AG09319 (cell line): Measurements from ENCODE around the gene TNFRSF18.

Experiments used
- DNase-seq: peaks from one replicate; pipeline ENCODE4 v3.0.0-alpha.2; 2010; ENCODE audit warnings: low read depth; ENCODE audit errors: extremely low read depth
- TF ChIP-seq, protein P1 (sequence below): IDR thresholded peaks from 2 replicates; pipeline ENCODE4 v1.5.1; 2011; ENCODE audit warnings: low read depth, mild to moderate bottlenecking, inconsistent platforms, low read length, moderate library complexity

TNFRSF18 gene

DNA sequence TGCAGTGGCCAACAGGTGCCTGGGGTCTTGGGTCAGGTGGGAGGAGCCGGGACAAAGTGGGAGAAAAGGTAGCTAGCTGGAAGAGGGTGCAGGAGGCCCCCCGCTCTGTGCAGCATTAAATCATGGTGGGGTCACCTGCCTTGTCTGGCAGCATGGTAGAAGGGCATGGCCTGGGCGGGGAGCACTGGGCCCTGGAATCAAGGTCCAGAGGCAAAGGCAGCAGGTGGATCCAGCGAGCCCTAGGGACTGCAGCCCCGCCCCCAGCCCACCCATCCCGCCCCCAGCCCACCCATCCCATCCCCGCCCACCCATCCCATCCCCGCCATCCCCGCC lies 49.4 kb downstream of the TNFRSF18 start:
- no peak for DNase-seq
- TF ChIP-seq, protein P1, sequence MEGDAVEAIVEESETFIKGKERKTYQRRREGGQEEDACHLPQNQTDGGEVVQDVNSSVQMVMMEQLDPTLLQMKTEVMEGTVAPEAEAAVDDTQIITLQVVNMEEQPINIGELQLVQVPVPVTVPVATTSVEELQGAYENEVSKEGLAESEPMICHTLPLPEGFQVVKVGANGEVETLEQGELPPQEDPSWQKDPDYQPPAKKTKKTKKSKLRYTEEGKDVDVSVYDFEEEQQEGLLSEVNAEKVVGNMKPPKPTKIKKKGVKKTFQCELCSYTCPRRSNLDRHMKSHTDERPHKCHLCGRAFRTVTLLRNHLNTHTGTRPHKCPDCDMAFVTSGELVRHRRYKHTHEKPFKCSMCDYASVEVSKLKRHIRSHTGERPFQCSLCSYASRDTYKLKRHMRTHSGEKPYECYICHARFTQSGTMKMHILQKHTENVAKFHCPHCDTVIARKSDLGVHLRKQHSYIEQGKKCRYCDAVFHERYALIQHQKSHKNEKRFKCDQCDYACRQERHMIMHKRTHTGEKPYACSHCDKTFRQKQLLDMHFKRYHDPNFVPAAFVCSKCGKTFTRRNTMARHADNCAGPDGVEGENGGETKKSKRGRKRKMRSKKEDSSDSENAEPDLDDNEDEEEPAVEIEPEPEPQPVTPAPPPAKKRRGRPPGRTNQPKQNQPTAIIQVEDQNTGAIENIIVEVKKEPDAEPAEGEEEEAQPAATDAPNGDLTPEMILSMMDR, result no peak

DNA sequence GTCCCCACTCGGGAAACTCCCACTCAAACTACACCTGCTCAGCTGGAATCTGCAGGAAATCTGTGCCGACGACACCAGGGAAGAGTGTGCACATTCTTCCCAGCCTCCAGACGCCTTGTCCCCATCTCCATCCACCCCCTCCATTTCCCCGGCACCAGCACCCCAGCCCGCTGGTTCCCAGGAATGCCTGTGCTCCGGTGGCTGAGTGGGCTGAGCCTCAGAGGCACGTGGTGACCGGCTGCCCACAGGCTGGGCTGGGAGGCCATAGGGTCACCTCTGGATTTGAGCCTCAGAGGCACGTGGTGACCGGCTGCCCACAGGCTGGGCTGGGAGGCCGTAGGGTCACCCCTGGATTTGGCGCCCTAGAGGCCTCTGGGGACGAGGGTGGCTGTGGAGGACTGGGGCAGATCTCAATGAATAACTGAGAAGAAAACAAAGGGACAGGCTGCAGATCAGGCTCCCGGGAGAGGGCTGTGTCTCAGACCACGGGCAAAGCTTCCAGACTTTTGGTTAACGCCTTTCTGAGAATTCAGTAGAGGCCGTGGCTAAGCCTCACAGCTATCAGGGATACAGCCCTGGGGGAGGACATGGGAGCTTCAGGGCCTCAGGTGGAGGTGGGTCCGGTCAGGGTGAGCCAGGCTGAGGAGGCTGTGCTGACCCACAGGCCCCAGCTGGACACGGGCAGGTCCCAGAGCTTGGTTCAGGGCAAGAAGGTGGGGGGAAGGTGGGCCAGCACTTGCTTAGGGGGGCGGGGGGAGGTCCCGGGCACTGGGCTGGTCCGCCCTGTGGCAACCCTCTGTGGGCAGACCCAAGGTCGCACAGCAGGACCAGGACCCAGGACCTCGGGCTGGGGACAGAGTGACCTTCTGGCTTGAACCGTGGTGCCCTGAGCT lies 50.0 kb downstream of the TNFRSF18 start:
- no peak for DNase-seq
- TF ChIP-seq, protein P1, result no peak

DNA sequence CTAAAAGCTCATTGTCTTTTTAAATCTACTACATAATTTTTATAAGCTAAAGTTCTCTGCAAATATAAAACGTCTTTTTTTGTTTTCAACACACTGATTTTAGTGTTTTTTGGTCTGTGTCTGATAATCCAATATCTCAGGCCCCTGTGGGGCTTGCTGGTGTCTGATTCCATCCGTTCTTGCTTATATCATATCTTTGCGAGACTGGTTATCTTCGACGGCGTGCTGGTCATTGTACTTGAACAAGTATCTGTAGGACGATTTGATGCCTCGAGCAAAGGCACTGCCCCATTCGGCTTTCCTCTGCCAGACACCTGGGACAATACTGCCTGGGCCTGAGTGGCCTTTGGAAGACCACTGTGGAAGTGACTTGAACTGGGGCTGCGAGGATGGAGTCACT lies 51.1 kb downstream of the TNFRSF18 start:
- TF ChIP-seq, protein P1, result no peak
- no peak for DNase-seq

DNA sequence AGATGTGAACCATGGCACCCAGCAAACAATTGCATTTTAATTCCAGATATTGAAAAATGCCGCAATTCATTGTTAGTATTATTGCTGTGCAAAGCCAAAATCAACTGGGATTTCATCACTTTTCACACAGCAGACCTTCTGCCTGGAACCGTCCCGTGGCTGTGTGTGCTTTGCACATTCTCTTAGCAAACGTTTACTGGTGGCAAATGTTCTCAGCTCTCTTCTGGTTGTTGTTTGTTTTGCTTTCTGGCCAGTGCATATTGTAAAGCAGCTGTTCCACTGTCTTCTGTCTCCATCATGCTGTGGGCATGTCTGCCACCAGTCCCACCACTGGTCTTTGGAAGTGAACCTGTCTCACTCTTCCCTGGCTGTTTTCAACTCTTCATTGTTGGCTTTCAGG lies 52.5 kb downstream of the TNFRSF18 start:
- TF ChIP-seq, protein P1, result no peak
- no peak for DNase-seq
